ENCODE results near the gene ZNF804B.

DNA sequence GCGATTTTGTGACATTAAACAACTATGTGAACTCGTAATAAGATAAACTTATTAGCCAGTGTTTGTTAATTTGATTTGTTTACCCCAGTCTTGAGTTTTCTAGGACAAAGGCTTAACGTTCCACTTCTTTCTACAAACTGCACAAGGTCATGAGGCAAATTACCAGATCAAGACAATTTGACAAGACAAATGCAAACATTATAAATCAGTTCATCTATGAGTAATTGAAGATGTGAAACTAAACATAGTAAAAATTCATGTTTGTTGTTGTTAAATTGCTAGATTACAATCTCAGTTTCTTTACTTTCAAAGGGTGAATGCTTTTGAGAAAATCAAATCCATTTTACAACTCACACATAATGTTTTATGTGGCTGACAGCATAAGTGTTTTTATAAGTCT lies 13.4 kb upstream of the ZNF804B start:
- TF ChIP-seq, protein P1, sequence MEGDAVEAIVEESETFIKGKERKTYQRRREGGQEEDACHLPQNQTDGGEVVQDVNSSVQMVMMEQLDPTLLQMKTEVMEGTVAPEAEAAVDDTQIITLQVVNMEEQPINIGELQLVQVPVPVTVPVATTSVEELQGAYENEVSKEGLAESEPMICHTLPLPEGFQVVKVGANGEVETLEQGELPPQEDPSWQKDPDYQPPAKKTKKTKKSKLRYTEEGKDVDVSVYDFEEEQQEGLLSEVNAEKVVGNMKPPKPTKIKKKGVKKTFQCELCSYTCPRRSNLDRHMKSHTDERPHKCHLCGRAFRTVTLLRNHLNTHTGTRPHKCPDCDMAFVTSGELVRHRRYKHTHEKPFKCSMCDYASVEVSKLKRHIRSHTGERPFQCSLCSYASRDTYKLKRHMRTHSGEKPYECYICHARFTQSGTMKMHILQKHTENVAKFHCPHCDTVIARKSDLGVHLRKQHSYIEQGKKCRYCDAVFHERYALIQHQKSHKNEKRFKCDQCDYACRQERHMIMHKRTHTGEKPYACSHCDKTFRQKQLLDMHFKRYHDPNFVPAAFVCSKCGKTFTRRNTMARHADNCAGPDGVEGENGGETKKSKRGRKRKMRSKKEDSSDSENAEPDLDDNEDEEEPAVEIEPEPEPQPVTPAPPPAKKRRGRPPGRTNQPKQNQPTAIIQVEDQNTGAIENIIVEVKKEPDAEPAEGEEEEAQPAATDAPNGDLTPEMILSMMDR (conservative IDR thresholded peaks at IDR 0.05) = no peak
- no peak for TF ChIP-seq EZH2 (IDR thresholded peaks at IDR 0.05; ENCODE audit: low read depth)
